Suprapubic skin (tissue), 3 donors: ENCODE data around the gene AGAP1.

Source experiments
- POLR2A ChIP-seq, 2 donors: fragments of 450-650 bp; IDR thresholded peaks; one replicate each; pipeline ENCODE4 v1.6.1; 2017; ENCODE audit warnings: antibody characterized with exemption in 2 of 2, mild to moderate bottlenecking in 2 of 2, moderate library complexity in 2 of 2
- TF ChIP-seq, protein P1 (sequence below), 2 donors: fragments of 200-600 bp in 1 of 2; fragments of 450-650 bp in 1 of 2; sonication (generic) in 1 of 2; IDR thresholded peaks; one replicate each; pipeline ENCODE4 v1.5.1; 2016 to 2019; ENCODE audit warnings: antibody characterized with exemption in 2 of 2, mild to moderate bottlenecking in 1 of 2, moderate library complexity in 1 of 2

DNA sequence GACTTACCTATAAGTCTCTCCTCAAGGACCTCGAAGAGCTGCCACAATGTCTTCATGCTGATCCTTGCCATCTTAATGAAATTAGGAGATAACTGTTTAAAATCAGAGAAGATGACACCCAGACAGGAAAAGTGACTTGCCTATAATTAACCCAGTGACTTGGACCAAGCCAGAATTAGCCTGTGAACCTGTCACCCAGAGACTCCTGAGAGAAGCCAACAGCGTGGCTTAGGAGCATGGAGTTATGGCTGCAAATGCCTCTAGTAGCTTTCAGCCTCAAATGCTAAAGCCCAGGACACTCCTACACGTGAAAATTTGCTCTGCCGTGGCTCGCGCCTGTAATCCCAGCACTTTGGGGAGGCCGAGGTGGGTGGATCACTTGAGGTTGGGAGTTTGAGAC is 570.2 kb downstream of the AGAP1 start:
- TF ChIP-seq, protein P1, sequence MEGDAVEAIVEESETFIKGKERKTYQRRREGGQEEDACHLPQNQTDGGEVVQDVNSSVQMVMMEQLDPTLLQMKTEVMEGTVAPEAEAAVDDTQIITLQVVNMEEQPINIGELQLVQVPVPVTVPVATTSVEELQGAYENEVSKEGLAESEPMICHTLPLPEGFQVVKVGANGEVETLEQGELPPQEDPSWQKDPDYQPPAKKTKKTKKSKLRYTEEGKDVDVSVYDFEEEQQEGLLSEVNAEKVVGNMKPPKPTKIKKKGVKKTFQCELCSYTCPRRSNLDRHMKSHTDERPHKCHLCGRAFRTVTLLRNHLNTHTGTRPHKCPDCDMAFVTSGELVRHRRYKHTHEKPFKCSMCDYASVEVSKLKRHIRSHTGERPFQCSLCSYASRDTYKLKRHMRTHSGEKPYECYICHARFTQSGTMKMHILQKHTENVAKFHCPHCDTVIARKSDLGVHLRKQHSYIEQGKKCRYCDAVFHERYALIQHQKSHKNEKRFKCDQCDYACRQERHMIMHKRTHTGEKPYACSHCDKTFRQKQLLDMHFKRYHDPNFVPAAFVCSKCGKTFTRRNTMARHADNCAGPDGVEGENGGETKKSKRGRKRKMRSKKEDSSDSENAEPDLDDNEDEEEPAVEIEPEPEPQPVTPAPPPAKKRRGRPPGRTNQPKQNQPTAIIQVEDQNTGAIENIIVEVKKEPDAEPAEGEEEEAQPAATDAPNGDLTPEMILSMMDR (IDR thresholded peaks at IDR 0.05): no peak
- TF ChIP-seq POLR2A (IDR thresholded peaks at IDR 0.05): no peak
